GM12878 (cell line): ENCODE data around the gene HPX. TPM values are rescaled to one million over a fixed set of nuclear protein-coding genes. Genes with fewer than 3 reads are reported as not detected.
A peak's percentile ranks its signal among the peaks of the same experiment; 100 is the strongest.

Source experiments
- ATF7 ChIP-seq: fragments of 450-650 bp; IDR thresholded peaks from 2 replicates; pipeline ENCODE4 v1.6.1; 2016; ENCODE audit warnings: low read depth, mild to moderate bottlenecking
- BACH1 ChIP-seq: fragments of 450-650 bp; IDR thresholded peaks from 2 replicates; pipeline ENCODE4 v1.6.1; 2017; ENCODE audit warnings: mild to moderate bottlenecking, borderline replicate concordance
- BCL11A ChIP-seq: IDR thresholded peaks from 2 replicates; pipeline ENCODE4 v1.6.1; 2011; ENCODE audit warnings: low read depth, low read length
- CHD2 ChIP-seq: IDR thresholded peaks from 2 replicates; pipeline ENCODE4 v1.6.1; 2011; ENCODE audit warnings: low read depth, low read length, improper control_type of control experiment, borderline replicate concordance
- E2F8 ChIP-seq: fragments of 450-650 bp; IDR thresholded peaks from 2 replicates; pipeline ENCODE4 v1.6.1; 2018; ENCODE audit warnings: mild to moderate bottlenecking, low read depth, moderate library complexity; ENCODE audit not compliant: partially characterized antibody
- EED ChIP-seq: sonication (generic); IDR thresholded peaks from 2 replicates; pipeline ENCODE4 v1.6.1; 2016; ENCODE audit warnings: antibody characterized with exemption, low read depth
- EGR1 ChIP-seq, 2 experiments: IDR thresholded peaks; 1 replicate in 1 of 2; 2 replicates in 1 of 2; pipeline ENCODE4 v1.6.1; 2011 to 2012; ENCODE audit warnings: low read depth in 2 of 2, low read length in 2 of 2, borderline replicate concordance in 1 of 2, mild to moderate bottlenecking in 1 of 2, moderate library complexity in 1 of 2
- ETV6 ChIP-seq, 2 experiments: fragments of 450-650 bp in 1 of 2; IDR thresholded peaks in 1 of 2; conservative IDR thresholded peaks in 1 of 2; 2 replicates each; pipeline ENCODE4 v1.6.1; 2014; ENCODE audit warnings: antibody characterized with exemption in 1 of 2, borderline replicate concordance in 1 of 2, low read depth in 1 of 2, mild to moderate bottlenecking in 1 of 2, moderate library complexity in 1 of 2
- FOXM1 ChIP-seq: IDR thresholded peaks from 2 replicates; pipeline ENCODE4 v1.6.1; 2012; ENCODE audit warnings: low read depth, mild to moderate bottlenecking, inconsistent platforms, low read length, moderate library complexity
- GABPA ChIP-seq: IDR thresholded peaks from 2 replicates; pipeline ENCODE4 v1.6.1; 2014; ENCODE audit warnings: antibody characterized with exemption, low read depth, mild to moderate bottlenecking, inconsistent platforms
- HCFC1 ChIP-seq: fragments of 150-350 bp; IDR thresholded peaks from 2 replicates; pipeline ENCODE4 v1.6.1; 2014; ENCODE audit warnings: low read length
- MEF2B ChIP-seq: fragments of 450-650 bp; IDR thresholded peaks from 2 replicates; pipeline ENCODE4 v1.6.1; 2018; ENCODE audit warnings: mild to moderate bottlenecking, moderate library complexity; ENCODE audit not compliant: partially characterized antibody, poor library complexity, severe bottlenecking
- RUNX3 ChIP-seq: IDR thresholded peaks from 2 replicates; pipeline ENCODE4 v1.6.1; 2012; ENCODE audit warnings: low read length, inconsistent platforms
- SIX5 ChIP-seq: IDR thresholded peaks from 2 replicates; pipeline ENCODE4 v1.6.1; 2011; ENCODE audit warnings: mild to moderate bottlenecking, low read depth, low read length, moderate library complexity; ENCODE audit not compliant: severe bottlenecking
- SMAD1 ChIP-seq: fragments of 450-650 bp; IDR thresholded peaks from 2 replicates; pipeline ENCODE4 v1.6.1; 2018; ENCODE audit warnings: mild to moderate bottlenecking, low read depth; ENCODE audit not compliant: partially characterized antibody
- ZBTB4 ChIP-seq: fragments of 450-650 bp; formaldehyde crosslinking; IDR thresholded peaks from 2 replicates; pipeline ENCODE4 v1.4.0; 2022; ENCODE audit warnings: mild to moderate bottlenecking, moderate library complexity
- ZNF207 ChIP-seq: fragments of 450-650 bp; IDR thresholded peaks from 2 replicates; pipeline ENCODE4 v1.6.1; 2014; ENCODE audit warnings: antibody characterized with exemption, mild to moderate bottlenecking, borderline replicate concordance
- ZNF217 ChIP-seq: fragments of 450-650 bp; IDR thresholded peaks from 2 replicates; pipeline ENCODE4 v1.6.1; 2017; ENCODE audit warnings: antibody characterized with exemption, mild to moderate bottlenecking
- polyA plus RNA-seq, 11 experiments: library from polyadenylated mRNA; depleted of rRNA in 4 of 11; unstranded in 6 of 11; stranded (reverse) in 5 of 11; fragments of >200 nt; fragmentation: Nextera tagmentation in 4 of 11; fragmentation: Illumina TruSeq in 1 of 11; extraction: Ambion mirVana in 4 of 11; extraction: Trizol in 1 of 11; gene quantifications; 1 replicate in 1 of 11; 2 replicates in 10 of 11; pipeline versions ENCODE4 v1.2.1 to v1.2.3, GENCODE V29; 2011 to 2016; ENCODE audit warnings: inconsistent platforms in 2 of 11, missing spikeins in 2 of 11, low read depth in 1 of 11
- total RNA-seq, 4 experiments: library from RNA; depleted of rRNA in 3 of 4; stranded (reverse); fragments of >200 nt in 3 of 4; fragmentation: Illumina TruSeq in 1 of 4; extraction: Trizol in 1 of 4; gene quantifications; 2 replicates each; pipeline versions ENCODE4 v1.2.1 to v1.2.3, GENCODE V29; 2013 to 2021
- TF ChIP-seq, protein P1 (sequence below): fragments of 450-650 bp; IDR thresholded peaks from 2 replicates; pipeline ENCODE4 v1.6.1; 2017; ENCODE audit warnings: mild to moderate bottlenecking, moderate library complexity

Gene HPX
- total and polyA plus RNA-seq, 10 of the 15 experiments (the other 5 are each of a cell fraction or from before 2014, with no cell fraction given): 0.08 to 1.7 (median 0.18) TPM; not detected in 1

DNA sequence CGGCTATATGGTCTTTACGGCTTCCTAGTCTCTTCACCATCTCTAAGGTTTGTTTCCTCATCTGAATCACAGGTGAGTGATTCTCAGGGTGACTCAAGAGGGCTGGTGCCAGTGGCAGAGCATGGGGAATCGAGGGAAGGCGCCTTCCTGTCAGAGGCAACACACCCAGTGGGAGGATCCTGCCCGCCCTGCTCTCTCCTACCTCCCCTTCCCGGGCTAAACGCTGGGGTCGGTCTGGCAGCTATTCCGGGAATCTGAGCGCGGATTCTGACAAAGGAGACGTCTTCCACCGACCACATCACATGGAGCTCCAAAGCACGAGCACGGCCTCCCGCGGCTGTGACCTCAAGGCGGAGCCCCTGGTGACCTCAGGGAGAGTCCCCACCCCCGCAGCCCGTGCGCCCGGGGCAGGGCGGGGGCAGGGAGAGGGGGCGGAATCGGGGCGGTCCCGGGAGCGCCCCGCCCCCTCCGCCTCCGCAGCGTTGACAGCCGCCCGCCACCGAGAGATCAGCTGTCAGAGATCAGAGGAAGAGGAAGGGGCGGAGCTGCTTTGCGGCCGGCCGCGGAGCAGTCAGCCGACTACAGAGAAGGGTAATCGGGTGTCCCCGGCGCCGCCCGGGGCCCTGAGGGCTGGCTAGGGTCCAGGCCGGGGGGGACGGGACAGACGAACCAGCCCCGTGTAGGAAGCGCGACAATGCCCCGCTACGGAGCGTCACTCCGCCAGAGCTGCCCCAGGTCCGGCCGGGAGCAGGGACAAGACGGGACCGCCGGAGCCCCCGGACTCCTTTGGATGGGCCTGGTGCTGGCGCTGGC, 50.7 kb downstream of the HPX start, which contains the start of gene SMPD1 (continued):
- TF ChIP-seq ZBTB4 (CRISPR knock-in tag): no peak
- peak; percentile 55 for TF ChIP-seq MEF2B
- TF ChIP-seq RUNX3: peak; percentile 86
- TF ChIP-seq E2F8: no peak
- TF ChIP-seq FOXM1: no peak
- peak; percentile 85 to 100 for TF ChIP-seq EGR1 (IDR thresholded peaks at IDR 0.05; ENCODE audit: borderline replicate concordance in 1 of 2, low read depth in 2 of 2, low read length in 2 of 2)
- no peak for TF ChIP-seq BCL11A
- no peak for TF ChIP-seq EED
- TF ChIP-seq ZNF217: no peak
- TF ChIP-seq ETV6 (conservative IDR thresholded peaks at IDR 0.05 in 1 of 2, IDR thresholded peaks at IDR 0.05 in 1 of 2; ENCODE audit: borderline replicate concordance in 1 of 2, low read depth in 1 of 2): no peak
- no peak for TF ChIP-seq SMAD1
- TF ChIP-seq SIX5: no peak
- no peak; the same call in none of the 2 replicates for TF ChIP-seq CHD2
- peak; percentile 84 for TF ChIP-seq ATF7
- TF ChIP-seq GABPA: peak; percentile 70
- no peak for TF ChIP-seq ZNF207
- TF ChIP-seq HCFC1: peak; percentile 23; the same call in 1 of the 2 replicates
- TF ChIP-seq BACH1: peak; percentile 26; the same call in 1 of the 2 replicates
- TF ChIP-seq, protein P1, sequence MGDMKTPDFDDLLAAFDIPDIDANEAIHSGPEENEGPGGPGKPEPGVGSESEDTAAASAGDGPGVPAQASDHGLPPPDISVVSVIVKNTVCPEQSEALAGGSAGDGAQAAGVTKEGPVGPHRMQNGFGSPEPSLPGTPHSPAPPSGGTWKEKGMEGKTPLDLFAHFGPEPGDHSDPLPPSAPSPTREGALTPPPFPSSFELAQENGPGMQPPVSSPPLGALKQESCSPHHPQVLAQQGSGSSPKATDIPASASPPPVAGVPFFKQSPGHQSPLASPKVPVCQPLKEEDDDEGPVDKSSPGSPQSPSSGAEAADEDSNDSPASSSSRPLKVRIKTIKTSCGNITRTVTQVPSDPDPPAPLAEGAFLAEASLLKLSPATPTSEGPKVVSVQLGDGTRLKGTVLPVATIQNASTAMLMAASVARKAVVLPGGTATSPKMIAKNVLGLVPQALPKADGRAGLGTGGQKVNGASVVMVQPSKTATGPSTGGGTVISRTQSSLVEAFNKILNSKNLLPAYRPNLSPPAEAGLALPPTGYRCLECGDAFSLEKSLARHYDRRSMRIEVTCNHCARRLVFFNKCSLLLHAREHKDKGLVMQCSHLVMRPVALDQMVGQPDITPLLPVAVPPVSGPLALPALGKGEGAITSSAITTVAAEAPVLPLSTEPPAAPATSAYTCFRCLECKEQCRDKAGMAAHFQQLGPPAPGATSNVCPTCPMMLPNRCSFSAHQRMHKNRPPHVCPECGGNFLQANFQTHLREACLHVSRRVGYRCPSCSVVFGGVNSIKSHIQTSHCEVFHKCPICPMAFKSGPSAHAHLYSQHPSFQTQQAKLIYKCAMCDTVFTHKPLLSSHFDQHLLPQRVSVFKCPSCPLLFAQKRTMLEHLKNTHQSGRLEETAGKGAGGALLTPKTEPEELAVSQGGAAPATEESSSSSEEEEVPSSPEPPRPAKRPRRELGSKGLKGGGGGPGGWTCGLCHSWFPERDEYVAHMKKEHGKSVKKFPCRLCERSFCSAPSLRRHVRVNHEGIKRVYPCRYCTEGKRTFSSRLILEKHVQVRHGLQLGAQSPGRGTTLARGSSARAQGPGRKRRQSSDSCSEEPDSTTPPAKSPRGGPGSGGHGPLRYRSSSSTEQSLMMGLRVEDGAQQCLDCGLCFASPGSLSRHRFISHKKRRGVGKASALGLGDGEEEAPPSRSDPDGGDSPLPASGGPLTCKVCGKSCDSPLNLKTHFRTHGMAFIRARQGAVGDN: peak; percentile 86
